Stromal cell of bone marrow (primary cell): ENCODE measurements around the gene NDUFS1.
"Not testable (repeated sequence)": the region's sequence is repeated elsewhere in the genome, so short reads cannot be mapped to it uniquely, and the experiment has no call there.

Experiments
- DNase-seq: peaks from one replicate; pipeline ENCODE4 v3.0.0-alpha.2; 2012; ENCODE audit warnings: low read depth

The NDUFS1 gene

DNA sequence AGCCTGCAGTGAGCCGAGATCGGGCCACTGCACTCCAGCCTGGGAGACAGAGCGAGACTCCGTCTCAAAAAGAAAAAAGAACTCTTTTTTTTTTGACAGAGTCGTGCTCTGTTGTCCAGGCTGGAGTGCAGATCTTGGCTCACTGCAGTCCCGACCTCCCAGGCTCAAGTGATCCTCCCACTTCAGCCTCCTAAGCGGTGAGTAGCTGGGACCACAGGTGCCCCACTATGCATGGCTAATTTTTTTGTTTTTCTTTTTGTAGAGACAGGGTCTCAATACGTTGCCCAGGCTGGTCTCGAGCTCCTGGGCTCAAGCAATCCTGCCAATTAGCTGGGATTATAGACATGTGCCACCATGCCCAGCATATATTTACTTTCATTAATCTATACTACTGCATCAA is 60.8 kb downstream of the NDUFS1 start:
- no peak for DNase-seq

DNA sequence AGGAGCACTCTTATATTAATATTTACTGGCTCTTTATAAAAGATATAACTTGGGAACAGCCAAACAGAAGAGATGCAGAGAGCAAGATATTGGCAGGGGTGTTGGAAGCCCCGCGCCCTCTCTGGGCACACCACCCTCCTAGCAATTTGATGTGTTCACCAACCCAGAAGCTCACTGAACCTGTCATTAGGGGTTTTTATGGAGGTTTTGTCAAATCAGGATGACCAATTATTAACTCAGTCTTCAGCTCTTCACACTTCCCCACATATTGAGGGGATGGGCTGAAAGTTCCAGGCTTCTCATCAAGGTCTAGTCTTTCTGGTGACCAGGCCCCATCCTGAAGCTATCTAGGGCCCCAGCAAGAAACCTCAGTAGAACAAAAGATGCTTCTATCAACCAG is 62.4 kb downstream of the NDUFS1 start:
- no peak for DNase-seq

DNA sequence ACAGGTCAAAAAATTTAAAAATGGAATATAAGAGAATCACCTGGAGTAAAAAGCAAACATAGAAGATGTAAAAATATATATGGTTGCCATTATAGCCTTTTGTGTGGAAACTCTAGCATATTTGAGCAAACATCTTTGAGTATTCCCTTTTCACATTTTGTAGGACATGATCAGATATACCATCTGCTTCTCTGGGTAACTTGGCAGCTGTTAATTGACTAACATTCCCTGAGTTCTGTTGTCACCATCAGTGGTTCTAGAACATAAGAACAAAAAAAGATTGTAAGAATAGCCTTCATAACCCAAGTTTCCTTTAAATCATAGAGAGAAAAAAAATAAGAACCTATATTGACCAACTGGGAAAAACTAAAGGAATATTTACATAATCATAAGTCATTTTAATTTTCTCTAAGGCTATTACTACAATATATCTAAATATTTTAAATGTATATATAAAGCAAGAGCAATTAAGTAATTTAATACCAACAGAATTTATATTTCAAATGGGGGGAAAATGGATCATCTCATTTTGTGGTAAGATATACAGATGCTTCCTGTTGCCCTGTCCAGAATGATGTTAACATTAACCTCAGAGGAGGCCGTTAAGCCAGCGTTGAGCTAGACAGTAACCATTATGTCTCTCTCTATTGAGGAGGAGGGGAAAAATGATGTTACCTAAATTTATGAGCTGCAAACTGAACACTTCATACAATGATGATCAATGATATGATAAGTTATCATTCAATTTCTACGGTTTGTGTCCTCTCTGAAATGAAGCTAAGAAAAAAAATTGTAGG is 63.5 kb downstream of the NDUFS1 start:
- DNase-seq, result no peak

DNA sequence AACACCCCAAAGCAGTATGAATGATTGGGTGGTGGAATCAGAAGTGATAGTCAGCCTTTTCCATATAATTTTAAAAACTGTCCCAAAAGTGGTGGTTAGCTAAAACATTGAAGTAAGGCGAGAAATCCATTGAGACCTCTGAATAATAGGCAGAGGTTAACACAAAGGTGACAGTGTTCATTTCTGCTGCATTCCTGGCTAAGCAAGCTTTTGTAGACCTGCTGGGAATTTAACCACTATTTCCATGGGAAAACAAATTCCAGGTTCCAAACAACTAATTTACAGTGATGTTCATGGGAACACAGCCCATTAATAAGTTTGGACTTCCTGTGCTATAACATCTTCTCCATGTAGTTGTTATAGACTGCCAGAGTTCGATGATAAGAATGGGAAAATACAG is 66.9 kb downstream of the NDUFS1 start:
- no peak for DNase-seq

DNA sequence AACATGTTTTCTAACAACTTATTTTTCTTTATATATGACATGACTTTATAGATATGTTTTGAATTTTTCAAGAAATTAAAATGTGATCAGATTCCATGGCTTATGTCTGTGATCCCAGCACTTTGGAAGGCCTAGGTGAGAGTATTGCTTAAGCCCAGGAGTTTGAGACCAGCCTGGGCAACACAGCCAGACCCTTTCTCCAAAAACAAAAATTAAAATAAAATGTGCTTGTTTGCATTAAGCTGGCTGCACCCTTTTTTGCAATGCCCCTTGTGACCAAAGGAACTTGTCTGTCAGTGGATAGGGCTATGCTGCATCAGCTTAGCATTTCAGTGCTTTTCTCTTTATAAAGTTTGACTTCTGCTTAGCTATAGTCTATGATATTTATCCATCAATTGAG is 71.0 kb downstream of the NDUFS1 start:
- no peak for DNase-seq

DNA sequence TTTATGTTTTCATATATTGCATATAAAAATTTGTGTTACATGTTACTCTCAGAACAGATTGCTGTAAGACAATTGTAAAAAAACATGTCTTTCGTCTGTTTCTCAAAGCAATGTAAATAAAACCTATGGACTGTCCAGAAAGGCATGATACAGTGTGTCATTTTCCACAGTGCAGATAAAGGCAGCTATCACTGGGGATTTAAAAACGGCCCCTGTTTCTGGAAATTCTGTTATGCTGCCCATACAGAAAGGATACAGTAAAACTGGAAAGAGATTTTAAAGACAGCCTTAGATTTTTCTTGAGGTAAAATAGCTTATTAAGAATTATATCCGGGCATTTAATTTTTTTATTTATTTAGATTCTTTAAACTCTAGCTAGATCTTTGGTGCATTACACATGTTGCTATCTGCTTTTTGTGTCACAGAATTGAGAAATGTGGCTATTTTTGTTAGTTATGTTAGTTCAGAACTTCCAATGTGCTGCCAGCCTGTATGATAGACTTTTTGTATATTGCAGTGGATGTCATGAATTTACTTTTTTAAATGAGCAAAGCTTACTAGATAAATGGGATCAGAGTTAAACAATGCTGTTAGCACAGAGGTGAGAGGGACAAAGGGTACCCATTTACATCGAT is 72.4 kb downstream of the NDUFS1 start:
- no peak for DNase-seq

DNA sequence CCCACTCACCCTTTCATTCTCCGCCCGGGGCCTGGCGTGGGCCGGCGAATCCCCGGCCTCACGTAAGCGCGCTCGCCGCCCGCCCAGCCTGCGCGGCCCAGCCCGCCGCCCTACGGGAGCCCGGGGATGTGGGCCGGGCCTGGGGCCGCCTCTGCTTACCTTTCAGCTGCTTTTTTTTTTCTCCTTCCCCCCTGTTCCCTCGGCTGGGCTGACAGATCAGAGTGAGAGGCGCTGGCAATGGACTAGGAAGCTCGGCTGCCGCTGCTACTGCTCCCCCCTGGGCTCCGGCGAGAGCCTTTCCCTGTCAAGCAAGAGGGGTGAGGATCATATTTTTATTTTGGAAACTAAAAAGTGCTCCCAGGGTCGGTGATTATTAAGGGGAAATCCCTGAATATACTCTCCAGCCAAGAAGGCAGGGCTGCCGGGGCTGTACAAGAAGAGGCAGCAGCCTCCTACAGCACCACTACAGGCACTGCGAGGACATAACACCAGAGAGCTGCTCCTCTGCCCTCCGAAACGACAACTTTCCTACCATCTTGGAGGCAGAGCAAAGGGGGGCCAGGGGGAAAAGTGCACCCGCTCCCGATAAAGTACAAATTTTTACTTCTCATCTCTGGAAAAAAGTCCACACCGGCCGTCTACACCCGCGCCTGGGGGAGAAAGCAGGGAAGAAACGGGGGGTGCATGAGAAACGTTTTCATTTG is 73.3 kb downstream of the NDUFS1 start, which contains the start of gene INO80D:
INO80D (minus strand) TSS at position 433 of the 704 bp plus-strand sequence. CDS start 23,158 bp downstream, outside the sequence.
- DNase-seq, result peak; percentile 70

DNA sequence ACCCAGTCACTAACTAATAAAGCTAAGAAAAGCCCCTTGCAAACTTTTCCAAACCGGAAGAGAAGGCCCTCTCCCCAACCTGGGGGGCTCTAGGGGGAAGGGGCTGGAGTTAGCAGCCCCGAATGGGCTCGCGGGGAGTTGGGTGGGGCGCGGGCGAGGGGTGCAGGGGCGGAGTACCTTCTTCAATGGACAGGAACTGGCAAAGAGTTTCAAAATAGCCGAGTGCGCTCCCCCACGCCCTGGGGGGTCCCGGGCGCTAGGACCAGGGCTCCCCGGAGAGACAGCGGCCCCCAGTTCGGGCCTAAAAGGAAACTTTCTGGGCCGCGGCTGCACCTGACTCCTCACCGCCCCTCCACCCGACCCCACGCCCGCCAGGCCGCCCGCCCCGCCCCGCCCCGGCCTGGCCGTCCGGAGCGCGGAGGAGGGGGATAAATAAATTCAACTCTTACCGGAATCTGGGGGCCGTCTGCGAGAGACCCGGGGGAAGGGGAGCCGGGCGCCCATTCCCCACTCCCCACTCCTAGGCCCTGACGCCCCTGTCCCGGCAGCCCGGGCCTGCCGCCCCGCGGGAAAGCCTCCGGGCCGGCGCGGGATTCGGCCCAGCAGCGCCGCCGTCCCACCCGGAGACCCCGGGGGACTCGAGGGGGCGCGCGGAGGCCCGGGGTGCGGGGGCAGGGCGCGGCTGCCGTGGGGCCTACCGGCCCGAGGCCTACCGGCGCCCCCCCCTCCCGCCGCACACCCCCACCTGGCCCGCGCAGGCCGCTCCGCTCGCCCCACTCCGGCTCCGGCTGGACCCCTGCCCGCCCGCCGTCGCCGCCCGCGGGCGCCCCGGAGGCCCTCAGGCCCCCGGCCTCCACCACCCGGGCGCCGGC is 74.1 kb downstream of the NDUFS1 start:
- no peak for DNase-seq

DNA sequence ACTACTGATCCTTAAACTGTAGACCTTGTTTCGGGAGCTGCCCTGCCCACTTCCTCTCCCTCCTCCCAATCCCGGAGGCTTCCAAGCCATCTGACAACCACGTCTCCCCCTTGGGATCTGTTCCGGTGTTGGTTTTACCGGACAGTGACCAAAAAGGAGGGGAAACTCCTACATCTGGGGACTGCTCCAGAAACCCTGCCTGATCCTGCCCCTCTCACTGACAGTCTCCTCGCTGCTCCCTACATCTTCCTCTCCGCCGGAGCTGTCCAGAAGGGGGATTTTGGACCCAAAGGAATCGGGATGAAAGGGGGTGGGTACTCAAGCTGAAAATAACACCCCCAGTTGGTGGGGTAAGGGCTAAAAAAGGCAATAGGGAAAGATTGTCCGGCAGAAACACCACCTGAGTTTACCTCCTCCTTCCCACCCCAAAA is 74.8 kb downstream of the NDUFS1 start:
- DNase-seq, result peak; percentile 53

DNA sequence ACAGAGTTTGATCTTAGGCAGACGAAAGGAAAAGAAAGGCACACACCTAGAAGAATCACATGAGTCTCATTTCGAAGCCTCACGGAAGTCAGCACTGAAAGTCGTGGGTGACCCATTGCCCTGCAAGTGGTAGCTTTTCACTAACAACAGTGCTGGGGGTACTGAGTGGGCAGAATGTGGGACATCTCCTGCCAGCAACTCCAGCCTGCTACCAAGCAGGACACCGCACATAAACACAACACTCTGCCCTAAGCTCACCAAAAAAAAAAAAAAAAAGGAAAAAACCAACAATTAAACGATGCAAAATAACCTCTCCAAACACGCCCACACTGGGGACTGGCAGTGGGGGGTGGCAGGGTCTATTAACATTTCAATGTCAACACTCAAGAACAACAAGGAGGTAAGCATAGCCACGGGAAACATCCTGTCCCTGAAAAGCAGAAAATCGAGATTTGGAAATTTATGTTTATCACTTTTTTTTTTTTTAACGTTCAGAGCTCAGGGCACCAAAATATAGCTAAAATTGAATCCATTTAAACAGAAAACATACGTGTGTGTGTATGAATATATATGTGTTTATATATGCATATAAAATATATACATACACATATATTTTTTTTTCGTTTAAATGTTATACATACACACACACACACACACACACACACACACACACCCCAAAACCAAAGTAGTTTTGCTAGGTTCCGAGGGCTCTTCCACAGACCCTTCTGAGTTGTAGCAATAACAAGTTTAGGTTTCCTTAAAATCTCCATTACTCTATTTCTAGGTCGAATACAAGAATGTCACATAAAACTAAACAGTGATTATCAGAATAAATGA is 75.4 kb downstream of the NDUFS1 start:
- DNase-seq, result no peak

DNA sequence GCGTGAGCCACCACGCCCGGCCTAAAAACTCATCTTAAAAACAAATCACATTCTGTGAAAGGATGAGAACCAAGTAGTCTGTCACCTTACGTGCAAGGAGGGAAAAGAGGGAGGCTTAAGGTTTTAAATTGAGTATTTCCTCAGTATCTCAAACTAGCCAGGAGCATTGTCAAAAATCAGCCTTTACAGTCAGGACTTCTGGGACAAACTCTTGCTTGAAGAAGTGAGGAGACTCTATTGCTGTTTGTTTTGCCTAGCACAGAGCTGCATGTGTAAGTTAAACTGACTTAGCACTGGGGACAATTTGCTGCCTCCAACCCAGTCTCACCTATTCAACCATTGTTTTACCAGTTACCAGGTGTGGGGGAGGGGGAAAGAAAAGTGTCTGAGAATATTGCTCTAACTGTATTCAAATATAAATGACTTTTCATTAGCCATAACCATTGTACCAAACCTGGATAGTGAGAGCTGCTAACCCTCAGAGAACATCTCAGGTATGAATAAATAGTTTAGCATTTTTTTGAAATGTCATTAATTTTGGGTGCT is 76.9 kb downstream of the NDUFS1 start:
- DNase-seq, result no peak

DNA sequence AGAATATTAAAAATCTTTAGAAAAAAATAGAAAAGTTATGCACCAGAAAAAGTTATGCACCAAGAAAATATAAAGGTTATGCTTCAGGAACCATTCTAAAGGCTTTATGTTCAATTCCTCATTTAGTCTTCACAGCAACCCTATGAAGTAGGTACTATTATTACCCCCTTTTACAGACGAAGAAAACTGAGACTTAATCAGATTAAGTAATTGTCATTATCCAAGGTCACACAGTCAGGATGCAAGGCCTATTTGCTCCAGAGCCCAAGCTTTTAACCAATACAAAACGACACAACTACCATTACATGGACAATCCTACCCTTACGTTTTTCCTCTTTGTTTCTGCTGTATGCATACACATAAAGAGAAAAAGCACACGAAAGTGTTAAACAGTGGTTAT is 78.3 kb downstream of the NDUFS1 start:
- DNase-seq, result no peak

DNA sequence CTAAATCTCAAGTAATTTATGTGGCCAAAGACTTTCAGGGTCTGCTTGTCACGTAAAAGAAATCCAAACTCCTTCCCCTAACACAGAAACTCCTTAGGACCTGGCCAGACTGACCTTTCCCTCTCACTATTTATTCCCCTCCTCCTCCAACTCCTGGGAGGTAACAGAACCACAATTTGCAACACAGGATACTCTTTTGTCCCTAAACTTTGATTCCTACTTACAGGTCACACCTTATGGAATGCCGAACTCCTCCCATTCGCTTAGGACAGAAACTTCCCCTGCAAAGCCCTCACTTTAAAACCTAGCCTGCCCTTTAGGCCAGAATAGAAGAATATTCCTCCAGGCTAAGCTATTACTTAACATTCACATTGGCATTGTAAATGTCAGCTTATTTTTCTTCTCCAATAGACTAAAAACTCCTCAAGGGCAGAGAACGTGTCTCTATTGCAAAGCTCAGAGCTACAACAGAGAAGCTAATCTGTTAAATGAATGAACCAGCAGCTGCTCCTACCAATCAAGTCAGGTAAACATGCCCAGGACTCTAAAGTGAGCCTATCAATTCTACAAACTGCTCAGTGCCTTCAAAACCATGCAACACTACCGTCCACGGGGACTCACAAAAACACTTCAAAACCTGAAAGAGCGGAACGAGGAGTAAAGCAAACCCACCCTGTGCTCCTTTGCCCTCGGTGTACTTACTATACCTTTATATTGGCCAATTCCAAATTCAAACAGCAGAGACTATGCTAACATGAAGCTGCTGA is 79.4 kb downstream of the NDUFS1 start:
- DNase-seq, result no peak

DNA sequence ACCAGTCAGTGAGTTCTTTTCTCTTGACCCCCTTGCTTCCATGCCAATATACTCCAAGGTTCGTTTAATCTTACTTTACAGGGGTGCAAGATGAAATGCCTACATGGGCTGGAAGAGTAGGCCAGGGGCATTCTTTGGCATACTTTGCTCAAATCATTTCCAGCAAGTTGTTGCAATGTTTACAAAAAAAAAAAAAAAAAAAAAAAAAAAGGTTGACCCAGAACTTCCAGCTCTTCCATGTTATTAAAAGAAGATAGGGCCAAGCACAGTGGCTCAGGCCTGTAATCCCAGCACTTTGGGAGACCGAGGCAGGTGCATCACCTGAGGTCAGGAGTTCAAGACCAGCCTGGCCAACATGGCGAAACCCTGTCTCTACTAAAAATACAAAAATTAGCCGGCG is 81.4 kb downstream of the NDUFS1 start:
- DNase-seq, result not testable (repeated sequence)

DNA sequence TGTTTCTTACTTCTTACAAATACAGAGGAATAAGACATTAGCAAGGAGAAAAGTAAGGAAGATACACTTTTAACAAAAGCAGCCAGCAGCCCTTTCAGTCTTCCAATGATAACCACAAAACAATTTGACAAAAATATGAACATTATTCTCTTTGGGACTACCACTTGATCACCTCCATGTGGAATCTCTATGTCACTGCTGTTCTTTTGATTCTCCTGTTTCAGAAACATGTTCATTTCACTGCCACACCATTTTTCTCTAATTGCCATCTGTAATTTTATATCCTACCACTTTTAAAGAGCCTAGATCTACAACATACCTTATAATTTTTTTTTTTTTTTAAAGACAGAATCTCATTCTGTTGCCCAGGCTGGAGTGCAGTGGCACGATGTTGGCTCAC is 84.1 kb downstream of the NDUFS1 start:
- DNase-seq, result no peak

DNA sequence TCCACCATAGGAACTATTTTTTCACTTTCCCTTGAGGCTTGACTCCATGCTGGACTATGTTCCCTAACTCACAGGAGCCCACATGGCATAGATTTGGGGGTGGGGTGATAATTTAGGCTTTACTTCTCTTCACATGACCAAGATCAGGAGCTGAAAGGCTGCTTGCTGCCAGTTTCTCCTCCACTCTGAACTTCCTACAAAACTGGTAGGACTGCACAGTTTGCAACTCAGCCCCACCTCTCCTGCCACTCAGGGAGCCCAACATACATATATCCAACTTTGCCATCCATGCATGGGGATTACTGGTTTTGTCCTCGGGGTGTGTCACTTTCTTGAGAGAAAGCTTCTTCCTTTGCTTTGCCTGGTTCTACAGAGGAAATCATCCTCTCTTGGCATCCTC is 87.4 kb downstream of the NDUFS1 start:
- no peak for DNase-seq

DNA sequence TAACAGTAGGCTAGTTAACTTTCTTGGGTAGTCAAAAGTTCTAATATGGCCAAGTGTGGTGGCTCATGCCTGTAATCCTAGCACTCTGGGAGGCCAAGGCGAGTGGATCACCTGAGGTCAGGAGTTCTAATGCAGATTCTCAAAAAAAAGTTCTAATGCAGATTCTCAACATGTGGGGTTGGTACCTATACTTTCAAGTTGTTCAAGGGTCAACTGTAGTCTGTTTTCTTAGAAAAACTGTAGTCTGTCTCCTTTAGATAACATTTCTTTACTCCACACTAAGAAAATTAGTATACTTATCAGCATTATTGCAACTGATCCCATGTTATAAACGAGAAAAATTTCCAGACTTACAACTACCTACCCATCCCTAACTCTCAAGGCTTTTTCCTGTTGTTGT is 89.8 kb downstream of the NDUFS1 start:
- no peak for DNase-seq

DNA sequence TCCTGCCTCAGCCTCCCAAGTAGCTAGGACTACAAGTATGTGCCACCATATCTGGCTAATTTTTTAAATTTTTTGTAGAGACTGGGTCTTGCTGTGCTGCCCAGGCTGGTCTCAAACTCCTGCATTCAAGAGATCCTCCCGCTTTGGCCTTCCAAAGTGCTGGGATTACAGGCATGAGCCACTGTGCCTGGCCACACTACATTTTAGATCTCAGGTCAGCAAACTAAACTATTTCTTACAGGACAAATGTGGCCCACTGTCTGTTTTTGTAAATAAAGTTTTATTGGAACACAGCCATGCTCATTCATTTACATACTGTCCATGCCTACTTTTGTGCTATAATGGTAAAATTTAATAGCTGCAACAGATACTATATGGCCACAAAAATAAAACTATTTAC is 91.0 kb downstream of the NDUFS1 start:
- DNase-seq, result no peak
